ENCODE results near the gene COX19. TPM values are rescaled to one million over a fixed set of nuclear protein-coding genes. Genes with fewer than 3 reads are reported as not detected.
"Not testable (repeated sequence)": the region's sequence is repeated elsewhere in the genome, so short reads cannot be mapped to it uniquely, and the experiment has no call there.

COX19 gene
- total RNA-seq, 1 experiment from 2014 or later = 6.5 TPM

GRCh38 chr7:946256-946996 lies 28.9 kb downstream of the COX19 start:
- no peak for DNase-seq (ENCODE audit: low read depth)

GRCh38 chr7:945556-946255 lies 29.6 kb downstream of the COX19 start:
- DNase-seq (ENCODE audit: low read depth) = no peak

- DNase-seq (ENCODE audit: low read depth) = no peak
Measured at GRCh38 chr7:945147-945555, 30.2 kb downstream of the COX19 start.

DNA sequence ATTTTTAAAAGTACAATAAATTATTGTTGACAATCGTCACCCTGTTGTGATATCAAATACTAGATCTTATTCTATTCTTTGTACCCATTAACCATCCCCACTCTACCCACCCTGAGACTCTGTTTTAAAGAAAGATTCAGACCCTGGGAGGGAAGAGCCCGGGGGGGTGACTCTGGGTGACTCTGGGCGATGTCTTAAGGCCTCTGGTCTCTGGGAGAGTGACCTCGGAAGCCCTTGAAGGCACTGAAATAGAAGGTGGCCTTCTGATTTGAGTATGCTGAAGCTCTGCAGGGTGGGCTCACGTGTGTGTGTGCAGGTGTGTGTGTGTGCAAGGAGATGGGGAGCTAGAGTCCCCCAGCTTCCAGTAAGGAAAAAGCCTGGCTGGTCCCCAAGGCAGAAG lies 30.6 kb downstream of the COX19 start:
- DNase-seq (ENCODE audit: low read depth) = no peak

GRCh38 chr7:943793-944192 lies 31.6 kb downstream of the COX19 start:
- not testable (repeated sequence) for DNase-seq (ENCODE audit: low read depth)

DNA sequence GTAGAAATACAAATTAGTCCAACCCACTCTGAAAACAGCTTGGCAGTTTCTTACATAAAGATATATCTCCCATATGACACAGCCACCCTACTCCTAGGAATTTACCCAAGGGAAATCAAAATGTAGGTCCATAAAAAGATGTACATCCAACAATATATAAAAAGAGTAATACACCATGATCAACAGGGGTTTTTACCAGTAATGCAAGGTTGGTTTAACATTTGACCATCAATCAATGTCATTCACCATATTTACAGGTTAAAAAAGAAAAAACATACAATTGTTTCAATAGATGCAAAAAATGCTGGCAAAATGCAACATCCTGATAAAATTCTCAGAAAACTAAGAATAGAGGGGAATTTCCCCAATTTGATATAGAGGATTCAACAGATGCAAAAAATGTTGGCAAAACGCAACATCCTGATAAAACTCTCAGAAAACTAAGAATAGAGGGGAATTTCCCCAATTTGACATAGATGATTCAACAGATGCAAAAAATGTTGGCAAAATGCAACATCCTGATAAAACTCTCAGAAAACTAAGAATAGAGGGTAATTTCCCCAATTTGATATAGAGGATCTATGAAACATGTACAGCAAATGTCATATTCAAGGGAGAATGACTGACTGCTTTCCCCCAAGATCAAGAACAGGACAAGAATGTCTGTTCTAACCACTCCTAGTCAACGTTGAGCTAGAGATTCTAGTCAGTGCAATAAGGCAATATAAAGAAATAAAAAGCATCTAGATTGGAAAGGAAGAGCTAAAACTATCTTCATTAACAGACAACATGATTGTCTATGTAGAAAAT lies 34.5 kb downstream of the COX19 start:
- no peak for DNase-seq (ENCODE audit: low read depth)

- no peak for DNase-seq (ENCODE audit: low read depth)
Measured at GRCh38 chr7:939843-940242, 35.5 kb downstream of the COX19 start.

DNA sequence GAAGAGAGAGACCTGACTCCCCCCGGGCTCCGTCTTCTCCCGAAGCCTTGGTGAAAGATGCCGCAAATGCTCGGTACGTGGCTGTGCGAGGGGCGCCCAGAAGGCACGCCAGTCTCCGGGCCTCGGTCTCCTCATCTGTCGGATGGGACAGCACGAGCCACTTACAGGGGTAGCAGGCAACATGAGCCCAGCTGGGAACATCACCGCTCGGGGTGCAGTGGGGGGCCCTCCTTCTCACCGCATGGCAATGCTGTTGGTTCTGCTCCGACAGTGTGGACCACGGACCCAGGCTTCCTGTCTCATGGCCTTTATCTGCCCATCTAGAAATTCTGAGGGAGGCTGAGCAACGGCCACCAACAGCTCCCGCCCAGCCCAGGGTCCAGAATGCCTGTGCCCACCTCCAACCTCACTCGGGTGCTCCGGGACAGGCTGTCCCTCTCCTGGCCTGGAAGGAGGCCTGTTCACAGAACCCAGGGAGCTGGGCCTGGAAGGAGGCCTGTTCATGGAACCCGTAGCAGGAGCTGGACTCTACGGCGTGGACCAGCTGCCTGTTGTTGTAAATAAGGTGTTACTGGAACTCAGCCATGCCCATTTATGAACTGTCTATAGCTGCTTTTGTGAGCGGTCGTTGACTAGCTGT lies 36.7 kb downstream of the COX19 start:
- DNase-seq (ENCODE audit: low read depth) = no peak

DNA sequence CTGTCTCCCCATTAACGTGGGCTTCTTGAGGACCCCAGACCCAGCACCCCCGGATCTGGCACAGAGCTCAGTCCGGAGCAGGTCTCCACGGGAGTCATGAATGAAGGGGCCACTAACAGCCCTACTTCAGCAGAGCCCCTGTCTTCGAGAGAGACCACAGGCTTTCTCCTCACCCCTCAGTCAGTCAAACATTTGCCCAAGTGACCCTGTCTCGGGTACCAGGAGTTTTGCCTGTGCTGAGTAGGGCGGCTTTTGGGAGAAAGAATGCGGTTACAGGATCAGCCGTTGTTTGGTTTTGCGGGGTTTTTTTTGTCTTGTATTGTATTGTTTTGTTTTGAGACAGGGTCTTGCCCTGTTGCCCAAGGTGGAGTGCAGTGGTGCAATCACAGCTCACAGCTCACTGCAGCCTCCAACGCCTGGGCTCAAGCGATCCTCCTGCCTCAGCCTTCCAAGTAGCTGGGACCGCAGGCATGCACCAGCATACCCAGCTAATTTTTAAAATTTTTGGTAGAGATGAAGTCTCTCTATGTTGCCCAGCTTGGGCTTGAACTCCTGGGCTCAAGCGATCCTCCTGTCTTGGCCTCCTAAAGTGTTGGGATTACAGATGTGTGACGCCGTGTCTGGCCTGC lies 37.4 kb downstream of the COX19 start:
- DNase-seq (ENCODE audit: low read depth) = no peak

- peak; percentile 19 for DNase-seq (ENCODE audit: low read depth)
Measured at GRCh38 chr7:936386-937054, 38.8 kb downstream of the COX19 start.

DNA sequence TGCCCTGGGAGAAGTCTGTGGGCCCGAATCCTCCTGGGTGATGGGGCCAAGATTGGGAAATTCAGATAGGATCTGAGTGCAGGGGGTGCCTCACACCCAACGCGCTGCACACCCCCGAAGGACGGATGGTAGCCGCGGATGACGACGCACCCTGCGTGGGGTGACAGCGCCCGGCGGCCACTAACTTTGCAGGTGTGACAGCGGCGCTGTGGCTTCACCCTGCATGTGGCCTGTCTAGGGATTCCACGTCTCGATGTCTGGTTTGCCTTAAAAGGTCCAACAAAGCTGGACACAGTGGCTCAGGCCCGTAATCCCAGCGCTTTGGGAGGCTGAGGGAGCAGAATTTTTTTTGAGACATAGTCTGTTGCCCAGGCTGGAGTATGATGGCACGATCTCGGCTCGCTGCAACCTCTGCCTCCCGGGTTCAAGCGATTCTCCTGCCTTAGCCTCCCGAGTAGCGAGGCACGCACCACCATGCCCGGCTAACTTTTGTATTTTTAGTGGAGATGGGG lies 39.4 kb downstream of the COX19 start:
- DNase-seq (ENCODE audit: low read depth) = no peak

DNA sequence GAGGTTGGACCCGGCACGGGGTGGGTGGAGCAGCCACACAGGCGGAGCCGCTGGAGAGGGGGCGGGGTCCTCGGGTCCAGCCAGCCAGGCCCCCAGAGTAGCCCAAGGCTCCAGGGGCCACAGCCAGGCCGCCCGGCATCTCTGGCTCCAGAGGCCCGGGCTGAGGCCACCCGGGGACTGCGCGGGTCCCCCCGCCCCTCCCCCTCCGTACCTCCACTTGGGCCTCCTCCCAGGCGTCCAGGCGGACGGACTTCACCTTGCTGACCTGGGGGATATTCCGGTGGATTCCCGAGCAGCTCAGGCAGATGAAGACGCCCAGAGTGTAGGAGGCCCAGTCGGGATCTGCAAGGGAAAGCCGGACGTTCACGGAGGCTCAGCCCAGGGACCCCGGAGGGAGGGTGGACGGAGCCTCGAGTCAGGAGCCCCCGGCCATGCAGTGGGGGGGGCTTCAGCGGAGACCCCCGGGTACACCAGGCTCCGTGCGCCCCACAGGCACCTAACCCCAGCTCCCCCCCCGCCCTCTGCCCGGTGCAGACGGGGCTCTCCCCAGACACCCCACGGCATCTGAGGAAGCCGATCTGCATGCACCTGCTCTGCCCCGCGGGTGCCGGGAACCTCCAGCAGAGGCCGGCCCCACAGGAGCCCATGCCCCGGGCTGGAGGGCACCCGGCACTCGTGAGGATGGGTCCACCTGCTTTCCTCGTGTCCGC lies 40.0 kb downstream of the COX19 start:
- no peak for DNase-seq (ENCODE audit: low read depth)

GRCh38 chr7:934469-935163 lies 40.7 kb downstream of the COX19 start:
- DNase-seq (ENCODE audit: low read depth) = no peak

DNA sequence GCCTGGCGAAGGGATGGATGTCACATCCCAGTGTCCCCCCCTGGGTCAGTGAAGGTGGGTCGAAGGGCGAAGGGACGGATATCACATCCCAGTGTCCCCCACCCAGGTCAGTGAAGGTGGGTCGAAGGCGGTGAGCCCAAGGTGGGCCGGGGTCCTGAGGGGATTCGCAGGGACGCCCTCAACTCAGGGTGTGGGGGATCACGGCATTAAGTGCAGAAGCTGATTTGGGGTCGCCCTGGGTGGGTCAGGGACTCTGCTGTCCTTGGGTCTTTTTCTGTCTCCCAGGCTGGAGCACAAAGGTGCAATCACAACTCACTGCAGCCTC lies 42.7 kb downstream of the COX19 start:
- DNase-seq (ENCODE audit: low read depth) = no peak

DNA sequence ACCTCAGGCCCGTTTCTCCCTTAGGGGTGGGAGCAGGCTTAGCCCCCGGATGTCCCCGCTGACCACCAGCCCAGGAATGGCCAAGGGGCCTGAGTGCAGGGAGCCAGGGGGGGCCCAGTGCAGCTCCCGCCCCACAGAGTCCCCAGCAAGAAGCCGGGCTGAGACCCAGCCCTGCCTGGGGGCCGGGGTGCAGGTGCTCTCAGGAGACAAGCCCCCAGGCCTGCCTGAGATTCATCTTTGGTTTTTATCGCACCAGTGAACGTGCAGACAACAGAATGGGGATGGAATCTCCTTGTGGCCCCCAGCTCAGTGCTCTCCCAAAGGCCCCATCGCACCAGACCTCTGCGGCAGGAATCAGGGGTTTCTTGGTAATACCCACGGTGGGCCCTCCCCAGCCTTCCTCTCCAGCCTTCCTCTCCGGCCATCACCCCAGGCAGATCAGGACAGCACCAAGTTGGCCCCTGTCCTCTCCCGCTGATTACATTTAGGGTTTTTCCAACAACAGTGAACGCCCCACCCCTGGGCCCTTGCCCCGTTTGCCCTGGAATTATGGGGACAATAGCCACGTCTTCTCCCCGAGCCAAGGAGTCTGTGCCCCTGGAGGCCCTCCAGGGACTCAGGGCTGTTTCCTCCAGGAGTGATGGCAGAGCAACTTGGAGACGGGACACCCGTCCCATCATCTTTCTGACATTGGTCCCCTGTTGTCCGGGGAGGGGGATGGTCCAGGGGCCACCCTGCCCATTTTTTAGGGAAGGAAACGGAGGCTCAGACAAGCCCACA lies 43.3 kb downstream of the COX19 start:
- DNase-seq (ENCODE audit: low read depth) = no peak

DNA sequence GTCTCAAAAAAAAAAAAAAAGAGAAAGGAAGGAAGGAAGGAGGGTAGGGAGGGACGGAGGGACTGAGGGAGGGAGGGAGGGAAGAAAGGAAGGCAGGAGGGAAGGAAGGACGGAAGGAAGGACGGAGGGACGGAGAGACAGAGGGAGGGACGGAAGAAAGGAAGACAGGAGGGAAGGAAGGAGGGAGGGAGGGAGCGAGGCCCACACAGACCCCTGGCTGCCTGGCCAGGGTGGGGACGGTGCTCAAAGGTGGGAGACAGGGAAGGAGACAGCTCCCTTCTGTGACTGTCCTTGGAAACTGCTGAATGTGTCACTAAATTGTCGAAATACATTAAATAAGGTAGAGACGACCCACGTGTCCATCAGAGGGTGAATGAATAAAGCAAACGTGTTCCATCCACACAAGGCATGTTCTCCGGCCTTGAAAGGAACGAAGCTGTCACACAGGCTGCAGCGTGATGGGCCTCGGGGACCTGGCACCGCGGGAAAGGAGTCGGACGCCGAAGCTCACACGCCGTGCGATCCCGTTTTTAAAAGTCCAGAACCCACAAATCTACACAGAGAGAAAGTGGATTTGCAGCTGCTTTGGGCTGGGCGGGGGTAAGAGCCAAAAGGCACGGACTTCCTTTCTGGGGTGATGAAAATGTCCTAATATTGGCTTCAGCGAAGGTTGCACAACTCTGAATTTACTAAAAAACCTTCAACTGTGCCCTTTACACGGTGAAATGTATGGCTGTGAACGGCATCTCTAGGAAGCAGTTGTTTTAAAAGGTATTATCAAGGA lies 44.2 kb downstream of the COX19 start:
- no peak for DNase-seq (ENCODE audit: low read depth)

DNA sequence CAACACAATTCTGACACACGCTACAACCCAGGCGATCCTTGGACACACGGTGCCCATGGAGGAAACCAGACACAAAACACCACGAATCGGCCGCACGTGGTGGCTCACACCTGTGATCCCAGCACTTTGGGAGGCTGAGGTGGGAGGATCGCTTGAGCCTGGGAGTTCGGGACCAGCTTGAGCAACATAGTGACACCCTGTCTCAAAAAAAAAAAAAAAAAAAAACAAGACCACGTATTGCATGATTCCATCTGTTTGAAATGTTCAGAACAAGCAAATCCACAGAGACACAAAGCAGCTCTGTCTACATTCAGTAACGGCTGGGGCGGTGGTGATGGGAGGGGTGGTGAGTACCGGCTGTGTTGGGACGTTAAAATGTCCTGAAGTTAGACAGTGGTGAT lies 46.0 kb downstream of the COX19 start:
- DNase-seq (ENCODE audit: low read depth) = no peak
